GM15510 (cell line): ENCODE measurements around the gene FZD4.

Experiments used
- POLR2A ChIP-seq: IDR thresholded peaks from 3 replicates; pipeline ENCODE4 v1.6.1; 2011; ENCODE audit warnings: borderline replicate concordance; ENCODE audit not compliant: insufficient read length; ENCODE audit errors: extremely low read depth

FZD4 gene

DNA sequence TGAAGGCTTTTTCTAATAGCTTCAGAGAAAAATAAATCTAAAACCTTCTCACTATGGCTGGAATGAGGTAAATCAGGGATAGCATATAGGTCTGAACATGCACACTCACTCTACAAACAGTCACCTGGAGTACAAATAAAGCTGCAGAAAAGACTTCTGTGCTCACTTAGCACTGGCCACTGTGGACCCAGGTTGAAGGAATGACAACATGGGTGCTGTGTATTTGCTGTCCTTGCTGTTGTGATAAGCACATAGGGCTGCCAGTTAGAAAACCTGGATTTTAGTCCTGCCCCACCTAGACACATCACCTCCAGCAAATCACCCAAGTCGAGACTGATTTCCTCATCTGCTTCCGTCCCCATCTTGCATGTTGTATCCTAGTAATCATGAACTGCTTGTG is 51.2 kb downstream of the FZD4 start:
- no peak for TF ChIP-seq POLR2A

DNA sequence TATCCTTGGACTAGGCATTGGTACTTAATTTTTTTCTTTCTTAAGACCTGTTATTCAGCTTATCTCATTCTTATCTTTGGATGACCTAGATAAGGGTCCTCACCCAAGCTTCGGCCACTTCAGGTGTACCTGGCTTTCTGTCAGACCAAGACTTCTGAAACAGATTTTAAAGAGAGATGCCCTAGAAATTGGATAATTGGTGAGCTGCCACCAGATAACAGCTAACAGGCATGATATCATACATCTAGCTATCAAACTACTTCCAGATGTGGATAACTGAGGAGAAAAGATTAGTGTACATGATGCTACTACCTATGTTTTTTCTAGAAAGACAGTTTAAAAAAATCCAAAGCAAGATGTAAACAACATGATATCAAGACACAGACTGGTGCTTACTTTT is 52.9 kb downstream of the FZD4 start:
- TF ChIP-seq POLR2A: no peak

DNA sequence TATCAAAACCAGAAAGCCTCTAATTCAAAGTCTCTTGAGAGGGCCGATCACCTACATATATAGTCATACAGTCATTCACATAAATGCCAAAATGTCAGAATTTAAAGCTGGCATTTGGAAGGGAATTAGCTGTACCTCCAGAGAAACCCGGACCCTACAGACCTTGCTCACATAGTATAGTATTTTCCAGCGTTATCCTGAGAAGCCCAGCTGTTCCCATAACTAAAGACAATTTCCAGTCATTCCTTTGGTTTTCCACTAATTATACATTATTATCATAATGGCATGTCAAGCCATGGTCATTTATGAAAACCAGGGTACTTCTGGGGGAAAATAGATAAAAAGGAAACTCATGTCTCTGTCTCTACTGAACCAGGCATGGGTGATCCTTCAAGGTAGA is 53.6 kb downstream of the FZD4 start:
- no peak for TF ChIP-seq POLR2A

DNA sequence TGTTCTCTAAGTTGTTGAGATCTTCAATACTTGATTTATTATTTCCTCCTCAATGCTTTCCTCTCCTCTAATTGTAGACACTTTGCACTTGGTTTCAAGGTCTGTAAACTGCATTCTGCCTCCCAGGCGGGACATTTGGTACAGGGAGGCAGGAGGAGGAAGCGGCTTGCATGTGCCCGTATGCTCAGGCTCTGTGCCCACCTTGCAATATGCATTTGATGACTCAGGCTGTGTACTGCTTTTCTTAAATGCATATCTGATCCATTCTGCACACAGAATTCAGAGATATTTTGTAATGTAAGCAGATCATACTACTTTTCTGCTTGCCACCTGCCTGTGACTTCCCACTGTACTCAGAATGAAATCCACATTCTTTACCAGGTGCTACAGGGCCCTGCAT is 55.0 kb downstream of the FZD4 start:
- TF ChIP-seq POLR2A: no peak

DNA sequence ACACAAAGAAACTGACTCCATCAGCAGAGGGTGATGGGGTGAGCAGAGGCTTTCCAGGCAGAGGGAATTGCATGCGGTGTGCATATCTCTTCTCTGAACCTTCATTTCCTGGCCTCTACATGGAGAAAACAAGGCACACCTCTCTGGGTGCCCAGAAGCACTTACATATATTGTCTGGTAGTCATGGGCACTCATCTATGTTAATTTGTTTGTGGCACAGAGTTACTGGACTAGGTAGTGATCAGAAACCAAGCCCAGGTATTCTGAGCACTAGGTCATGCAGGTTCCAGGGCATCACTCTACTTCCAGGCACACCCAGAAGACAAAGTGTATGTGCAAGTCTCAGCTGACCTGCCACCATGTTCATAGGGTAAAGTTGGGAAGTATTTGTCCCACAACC is 56.5 kb downstream of the FZD4 start:
- TF ChIP-seq POLR2A: no peak

DNA sequence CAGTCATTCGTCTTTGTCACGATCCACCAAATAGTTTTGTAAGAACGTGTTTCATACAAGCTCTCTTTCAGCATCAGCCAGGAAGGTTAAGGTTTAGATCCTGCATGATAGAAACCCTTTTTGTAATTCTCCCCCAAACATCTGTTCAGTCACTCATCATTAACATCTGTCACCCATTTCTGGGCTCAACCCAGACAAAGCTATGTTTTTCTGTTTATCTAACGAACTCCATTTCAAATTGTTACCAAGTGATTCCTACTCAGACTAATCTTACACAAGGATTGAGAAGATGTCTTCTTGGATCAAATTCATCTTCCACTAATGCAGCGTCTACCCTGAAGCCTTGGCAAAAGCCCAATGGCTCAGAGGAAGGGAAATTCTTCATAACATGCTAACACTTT is 58.8 kb downstream of the FZD4 start:
- TF ChIP-seq POLR2A: no peak
